SK-MEL-5 (cell line): ENCODE results near the gene U2SURP. TPM values are rescaled to one million over a fixed set of nuclear protein-coding genes. Genes with fewer than 3 reads are reported as not detected.
"Not testable (repeated sequence)": the region's sequence is repeated elsewhere in the genome, so short reads cannot be mapped to it uniquely, and the experiment has no call there.

ENCODE experiments used
- DNase-seq: peaks from one replicate; pipeline ENCODE4 v3.0.0-alpha.2; 2016; ENCODE audit warnings: low read depth, low spot score
- in situ Hi-C: cut with HindIII; loops from 2 replicates; pipeline ENCODE4 v1.10.0; 2016; ENCODE audit warnings: low sequenced_read_pairs, high pct_unique_total_duplicates, low pct_unique_long_range_greater_than_20kb
- total RNA-seq: library from RNA; depleted of rRNA; stranded (reverse); fragments of >200 nt; shearing (Covaris generic); gene quantifications from 2 replicates; pipeline ENCODE4 v1.2.3, GENCODE V29; 2014

U2SURP gene
- total RNA-seq, 1 experiment from 2014 or later = 116 TPM

DNA sequence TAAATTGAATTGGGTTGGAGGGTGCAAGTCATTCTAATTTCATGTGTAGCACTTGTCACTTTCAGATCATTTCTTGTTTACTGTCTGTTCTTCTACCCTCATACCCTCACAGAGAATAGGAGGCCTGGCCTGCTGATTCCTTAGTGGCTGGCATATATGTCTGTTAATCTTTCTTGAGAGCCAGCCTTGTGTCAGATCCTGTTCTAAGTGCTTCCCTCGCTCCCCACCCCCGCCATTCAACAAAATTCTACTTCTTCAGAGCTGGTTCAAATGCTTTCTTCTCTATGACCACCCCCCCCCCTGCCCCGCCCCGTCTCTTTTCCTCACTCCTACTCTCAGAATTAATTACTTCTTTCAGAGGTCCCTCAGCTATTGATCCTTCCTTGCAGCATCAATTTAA lies 1.5 kb upstream of the U2SURP start:
- in situ Hi-C loops = no loop called here
- DNase-seq = peak; percentile 48

DNA sequence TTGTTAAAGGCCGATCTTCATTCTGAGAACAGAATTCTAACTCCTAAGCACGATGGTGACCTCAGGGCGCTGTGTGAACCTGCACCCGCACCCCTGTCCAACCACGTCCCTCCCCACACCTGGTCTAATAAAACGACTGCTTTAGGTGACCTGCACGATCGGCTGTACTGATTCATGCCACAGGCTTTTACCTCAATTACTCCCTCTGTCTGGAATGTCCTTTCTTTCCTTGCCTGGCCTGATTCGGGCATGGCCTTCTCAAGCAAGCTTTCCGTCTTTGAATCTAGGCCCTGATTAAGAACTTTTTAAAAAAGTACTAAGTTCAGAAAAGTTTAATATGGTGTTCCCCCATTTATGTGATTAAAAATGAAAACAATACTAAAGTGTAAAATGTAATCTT lies 842 bp upstream of the U2SURP start:
- DNase-seq = no peak
- in situ Hi-C loops = no loop called here

- in situ Hi-C loops = no loop called here
- no peak for DNase-seq
These were observed 369 bp upstream of the U2SURP start for GRCh38 chr3:143001034-143001368.

DNA sequence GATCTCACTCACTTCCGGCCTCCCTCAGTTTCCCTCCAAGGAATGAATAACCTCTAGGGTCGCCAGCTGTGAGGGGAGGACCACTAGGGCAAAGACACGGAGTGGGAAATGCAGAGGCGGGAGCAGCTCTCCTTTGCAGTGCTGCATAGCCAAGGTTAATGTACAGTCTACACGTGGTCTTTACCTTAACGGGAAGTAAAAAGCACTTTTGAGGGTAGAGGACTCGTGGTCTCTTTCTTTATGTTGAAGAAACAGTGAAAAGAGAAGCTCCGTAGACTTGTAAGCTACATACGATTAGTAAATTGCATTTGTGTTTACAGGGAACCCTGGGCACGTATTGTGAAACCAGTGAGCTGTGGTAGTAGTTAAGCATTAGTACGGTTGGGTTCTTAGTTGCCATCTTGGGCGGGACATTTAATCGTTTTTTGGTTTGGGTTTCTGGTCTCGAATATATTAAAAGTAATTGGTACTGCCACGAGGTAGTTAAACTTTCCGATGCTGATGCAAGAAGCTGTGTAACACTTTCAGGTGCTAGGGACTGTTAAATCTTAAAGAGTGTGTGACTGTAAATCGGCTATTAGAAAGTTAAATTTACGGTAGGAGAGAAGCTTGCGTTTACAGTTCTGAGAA lies 828 bp downstream of the U2SURP start:
- in situ Hi-C loops = no loop called here
- peak; percentile 37 for DNase-seq

DNA sequence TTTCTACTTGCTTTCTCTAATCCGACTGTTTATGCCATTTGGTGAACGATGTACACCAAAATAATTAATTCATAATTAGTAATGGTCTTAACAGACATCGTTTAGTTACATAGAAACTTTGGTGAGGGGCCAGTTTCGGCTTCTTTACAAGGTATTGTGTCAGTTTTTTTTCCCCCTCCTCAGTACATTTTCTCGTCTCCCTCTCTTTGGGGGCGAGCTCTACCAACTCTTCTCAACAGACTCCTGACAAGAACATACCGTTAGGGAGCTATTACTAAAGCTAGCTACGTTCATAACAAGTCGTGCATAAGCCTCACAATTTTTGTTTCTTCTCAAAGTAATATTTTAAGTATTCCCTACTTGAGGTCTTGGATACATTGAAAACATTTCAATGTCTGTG lies 1.4 kb downstream of the U2SURP start:
- in situ Hi-C loops = no loop called here
- no peak for DNase-seq

DNA sequence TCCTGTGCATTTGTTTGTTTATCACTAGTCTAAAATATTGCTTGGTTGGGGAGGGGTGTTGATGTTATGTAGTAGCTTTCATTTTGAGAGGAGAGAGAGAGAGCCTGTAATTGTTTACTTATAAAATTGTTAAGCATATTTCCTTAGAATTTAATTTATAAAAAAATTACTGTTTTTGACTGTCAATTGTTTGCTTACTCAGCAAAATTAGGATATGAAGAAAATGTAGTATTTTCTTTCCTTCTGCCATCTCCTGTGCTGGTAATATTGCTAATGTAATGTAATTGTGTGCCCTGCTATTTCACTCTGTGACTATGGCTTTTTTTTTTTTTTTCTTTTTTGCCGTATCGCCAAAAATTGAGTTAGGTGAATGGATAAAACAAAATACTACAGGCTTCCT lies 3.5 kb downstream of the U2SURP start:
- DNase-seq = no peak
- in situ Hi-C loops = no loop called here

DNA sequence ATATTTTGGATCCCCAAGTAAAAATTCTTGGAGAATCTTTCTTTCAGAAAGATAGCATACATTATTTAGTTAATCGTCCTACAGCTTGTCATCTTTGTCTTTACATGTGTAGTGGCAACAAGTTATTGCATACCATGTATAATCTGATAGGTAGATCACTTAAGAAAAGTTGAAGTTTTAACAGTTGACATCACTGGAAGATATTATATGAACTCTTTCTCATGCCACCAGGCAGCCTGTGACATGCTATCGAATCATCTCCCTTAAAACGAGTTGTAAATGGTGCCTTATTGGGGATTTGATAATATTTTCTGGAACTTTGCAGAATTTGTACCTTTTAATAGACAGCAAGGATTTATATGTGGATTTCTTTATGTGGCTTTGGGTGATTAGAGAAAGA lies 8.7 kb downstream of the U2SURP start:
- DNase-seq = no peak
- in situ Hi-C loops = no loop called here

- DNase-seq = no peak
- in situ Hi-C loops = no loop called here
These were observed 10.3 kb downstream of the U2SURP start for GRCh38 chr3:143011705-143012104.

DNA sequence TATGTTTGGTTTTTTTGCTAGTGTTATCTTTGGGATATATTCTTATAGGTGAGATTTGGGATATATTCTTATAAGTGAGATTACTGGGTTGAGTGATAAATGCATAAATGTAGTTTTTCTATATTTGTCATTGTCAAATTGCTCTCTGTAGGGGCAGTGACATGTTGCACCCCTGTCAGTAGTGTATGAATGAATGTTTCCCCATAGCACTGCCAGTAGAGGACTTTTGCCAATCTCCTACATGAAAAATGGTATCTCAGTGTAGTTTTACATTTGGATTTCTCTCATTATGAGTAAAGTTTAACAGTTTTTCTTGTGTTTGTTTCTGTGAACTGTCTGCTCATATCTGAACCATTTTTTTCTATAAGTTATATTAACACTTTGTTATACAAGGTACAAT lies 13.6 kb downstream of the U2SURP start:
- no peak for DNase-seq
- in situ Hi-C loops = no loop called here

GRCh38 chr3:143016321-143016972 lies 15.1 kb downstream of the U2SURP start:
- in situ Hi-C loops = no loop called here
- DNase-seq = peak; percentile 43

GRCh38 chr3:143024351-143024960 lies 23.1 kb downstream of the U2SURP start:
- no peak for DNase-seq
- in situ Hi-C loops = no loop called here

GRCh38 chr3:143031327-143031726 lies 30.0 kb downstream of the U2SURP start:
- in situ Hi-C loops = no loop called here
- no peak for DNase-seq

GRCh38 chr3:143031796-143032387 lies 30.5 kb downstream of the U2SURP start:
- DNase-seq, in situ Hi-C loops: not testable (repeated sequence)

DNA sequence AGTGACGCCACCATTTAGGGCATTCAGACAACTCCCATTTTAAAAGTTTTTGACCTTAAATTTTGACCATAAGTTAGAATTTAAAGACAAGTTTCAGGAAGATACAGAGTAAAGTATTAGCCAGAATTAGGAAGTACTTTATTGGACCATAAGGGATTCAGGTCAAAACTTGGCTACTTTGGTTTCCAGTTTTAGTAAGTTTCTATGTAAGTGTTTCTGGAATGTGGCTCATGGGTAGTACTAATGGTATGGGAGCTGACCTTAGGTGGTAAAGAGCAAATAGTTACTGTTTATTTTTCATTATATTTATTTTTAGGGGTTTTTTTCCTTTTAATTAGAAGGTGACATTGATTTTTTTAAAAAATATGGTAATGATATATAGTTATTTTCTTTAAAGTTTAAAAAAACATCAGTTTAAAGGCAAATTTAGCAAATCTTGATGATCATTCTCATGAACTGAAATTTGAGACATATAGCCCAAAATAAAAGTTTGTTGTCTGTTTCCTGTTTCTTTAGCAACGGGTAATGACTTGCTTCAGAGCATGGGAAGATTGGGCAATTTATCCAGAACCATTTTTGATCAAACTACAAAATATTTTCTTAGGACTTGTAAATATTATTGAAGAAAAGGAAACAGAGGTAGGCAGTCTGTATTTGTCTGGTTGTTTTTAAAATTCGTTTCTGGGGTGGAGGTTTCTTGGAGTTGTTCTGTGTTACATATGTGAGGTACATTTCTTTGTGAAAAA lies 34.3 kb downstream of the U2SURP start:
- in situ Hi-C loops = no loop called here
- DNase-seq = no peak

DNA sequence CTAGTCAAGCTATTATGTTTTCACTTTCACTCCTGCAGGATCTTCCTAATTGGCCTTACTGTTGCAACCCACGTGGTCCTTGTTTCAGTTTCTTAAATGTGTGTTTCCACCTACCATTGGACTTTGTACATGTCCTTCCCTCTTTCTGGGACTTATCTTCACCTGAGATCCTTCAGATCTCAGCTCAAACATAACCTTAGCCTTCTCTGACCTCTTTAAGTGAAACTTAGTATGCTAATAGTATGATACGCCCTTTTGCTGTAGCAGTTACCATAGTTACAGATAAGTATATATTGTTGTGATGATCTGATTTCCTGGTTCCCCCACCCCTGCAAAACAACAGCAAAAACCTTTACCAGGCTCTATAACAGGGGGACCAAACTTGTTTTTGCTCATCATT lies 35.2 kb downstream of the U2SURP start:
- DNase-seq = no peak
- in situ Hi-C loops = no loop called here

DNA sequence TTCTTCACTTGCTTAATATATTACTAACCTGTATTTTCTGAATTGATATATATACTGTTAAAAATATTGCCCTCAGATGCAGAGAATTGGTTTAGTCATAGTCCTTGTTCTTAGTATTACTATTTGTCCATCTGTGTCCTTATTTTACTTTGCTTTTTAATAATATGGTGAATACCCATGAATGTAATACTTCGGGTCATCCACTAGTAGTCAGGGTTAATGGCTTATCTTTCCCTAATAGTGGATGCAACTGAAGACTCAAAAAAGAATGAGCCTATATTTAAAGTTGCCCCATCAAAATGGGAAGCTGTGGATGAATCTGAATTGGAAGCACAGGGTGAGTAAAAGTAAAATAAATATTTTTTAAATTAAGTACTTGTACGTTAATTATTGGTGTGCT lies 36.5 kb downstream of the U2SURP start:
- in situ Hi-C loops = no loop called here
- peak; percentile 36 for DNase-seq

DNA sequence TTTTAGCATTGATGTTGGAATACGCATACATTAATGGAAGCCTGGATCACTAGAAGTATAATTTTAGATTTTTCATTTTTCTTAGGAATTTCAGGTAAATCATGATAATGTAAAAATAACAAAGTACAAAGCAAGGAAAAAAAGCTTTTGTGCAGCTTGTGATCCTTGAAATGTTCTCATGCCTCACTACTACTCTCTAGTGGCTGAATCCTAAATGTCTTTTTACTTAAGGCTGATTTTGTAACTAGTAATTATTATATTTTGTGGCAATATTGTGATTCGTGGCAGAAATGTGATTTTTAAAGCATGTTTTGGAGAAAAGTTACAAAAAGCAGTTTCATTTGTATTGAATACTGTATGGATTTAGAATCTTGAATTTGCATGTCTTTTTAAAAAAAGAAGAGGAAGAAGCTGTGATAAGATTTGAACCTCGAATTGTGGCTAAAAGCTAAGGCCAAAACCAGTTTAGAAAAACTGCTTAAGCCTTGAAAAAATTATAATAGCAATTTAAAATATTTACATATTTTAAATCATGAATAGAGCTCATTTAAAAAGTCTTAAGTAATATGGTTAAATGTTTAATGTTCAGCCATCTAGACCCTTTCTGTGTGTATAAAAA lies 39.0 kb downstream of the U2SURP start:
- in situ Hi-C loops = no loop called here
- peak; percentile 55 for DNase-seq

- in situ Hi-C loops = no loop called here
These were observed 40.5 kb downstream of the U2SURP start for GRCh38 chr3:143041903-143042302.

More at GRCh38 chr3:143041903-143042302, 40.5 kb downstream of the U2SURP start:
- no peak for DNase-seq
